Measurements from ENCODE around the gene LGI4.

GRCh38 chr19:35087393-35087792 lies 47.5 kb downstream of the LGI4 start:
- no peak for TF ChIP-seq CTCF (IDR thresholded peaks at IDR 0.05; ENCODE audit: low read depth, low read length, poor library complexity, severe bottlenecking)
- no peak for TF ChIP-seq EZH2phosphoT487 (IDR thresholded peaks at IDR 0.05; ENCODE audit: borderline replicate concordance, low read length)

Data from DOHH2 (cell line).